22Rv1 (cell line): ENCODE data around the gene FOXO6.

Experiments used
- H3K27ac ChIP-seq: fragments of 450-650 bp; 2 replicates; pipeline ENCODE4 v1.5.1; 2017
- ZFX ChIP-seq: fragments of 450-650 bp; IDR thresholded peaks from 2 replicates; pipeline ENCODE4 v1.6.1; 2017; ENCODE audit warnings: antibody characterized with exemption, borderline replicate concordance
- TF ChIP-seq, protein P1 (sequence below): fragments of 450-650 bp; IDR thresholded peaks from 2 replicates; pipeline ENCODE4 v1.5.1; 2017; ENCODE audit warnings: mild to moderate bottlenecking

Gene FOXO6

DNA sequence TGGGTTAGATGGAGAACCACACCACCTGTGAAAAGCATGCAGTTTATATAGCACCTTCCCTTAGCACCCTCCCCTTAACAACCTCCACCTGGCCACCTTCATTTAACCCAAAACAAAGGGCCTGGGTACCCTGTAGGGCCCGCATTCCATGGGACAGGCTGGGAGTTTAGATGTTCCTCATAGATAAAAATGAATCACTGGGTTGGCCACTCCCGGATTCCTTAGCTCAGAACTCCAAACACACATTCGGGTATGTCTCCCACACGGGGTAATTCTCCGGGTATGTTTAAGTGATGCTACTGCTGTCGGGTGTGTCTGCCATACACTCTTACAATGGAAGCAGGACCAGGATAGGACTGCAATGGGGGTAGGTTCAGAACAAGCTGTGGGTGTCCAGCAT is 43.9 kb upstream of the FOXO6 start:
- H3K27ac ChIP-seq: no peak overlapping the region
- no peak for TF ChIP-seq ZFX
- TF ChIP-seq, protein P1, sequence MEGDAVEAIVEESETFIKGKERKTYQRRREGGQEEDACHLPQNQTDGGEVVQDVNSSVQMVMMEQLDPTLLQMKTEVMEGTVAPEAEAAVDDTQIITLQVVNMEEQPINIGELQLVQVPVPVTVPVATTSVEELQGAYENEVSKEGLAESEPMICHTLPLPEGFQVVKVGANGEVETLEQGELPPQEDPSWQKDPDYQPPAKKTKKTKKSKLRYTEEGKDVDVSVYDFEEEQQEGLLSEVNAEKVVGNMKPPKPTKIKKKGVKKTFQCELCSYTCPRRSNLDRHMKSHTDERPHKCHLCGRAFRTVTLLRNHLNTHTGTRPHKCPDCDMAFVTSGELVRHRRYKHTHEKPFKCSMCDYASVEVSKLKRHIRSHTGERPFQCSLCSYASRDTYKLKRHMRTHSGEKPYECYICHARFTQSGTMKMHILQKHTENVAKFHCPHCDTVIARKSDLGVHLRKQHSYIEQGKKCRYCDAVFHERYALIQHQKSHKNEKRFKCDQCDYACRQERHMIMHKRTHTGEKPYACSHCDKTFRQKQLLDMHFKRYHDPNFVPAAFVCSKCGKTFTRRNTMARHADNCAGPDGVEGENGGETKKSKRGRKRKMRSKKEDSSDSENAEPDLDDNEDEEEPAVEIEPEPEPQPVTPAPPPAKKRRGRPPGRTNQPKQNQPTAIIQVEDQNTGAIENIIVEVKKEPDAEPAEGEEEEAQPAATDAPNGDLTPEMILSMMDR: no peak

DNA sequence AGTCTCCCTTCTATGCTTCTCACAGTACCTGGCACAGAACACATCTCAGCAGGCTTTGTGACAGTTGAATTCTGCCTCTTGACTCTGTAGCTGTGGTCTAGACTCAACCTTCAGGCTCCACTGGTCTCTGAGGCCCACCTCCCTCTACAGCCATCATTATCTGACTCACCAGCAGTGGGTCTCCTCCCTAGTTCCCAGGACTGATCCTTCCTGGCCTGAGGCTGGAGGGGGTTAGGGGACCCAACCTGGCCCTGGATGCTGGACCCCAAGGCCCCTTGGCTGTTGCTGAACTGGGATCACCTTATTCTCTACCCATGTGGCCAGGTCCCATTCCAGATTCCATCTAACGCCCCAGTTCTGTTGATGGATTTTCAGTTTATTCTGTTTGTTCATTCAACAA is 43.1 kb upstream of the FOXO6 start:
- no peak for TF ChIP-seq ZFX
- TF ChIP-seq, protein P1: no peak

DNA sequence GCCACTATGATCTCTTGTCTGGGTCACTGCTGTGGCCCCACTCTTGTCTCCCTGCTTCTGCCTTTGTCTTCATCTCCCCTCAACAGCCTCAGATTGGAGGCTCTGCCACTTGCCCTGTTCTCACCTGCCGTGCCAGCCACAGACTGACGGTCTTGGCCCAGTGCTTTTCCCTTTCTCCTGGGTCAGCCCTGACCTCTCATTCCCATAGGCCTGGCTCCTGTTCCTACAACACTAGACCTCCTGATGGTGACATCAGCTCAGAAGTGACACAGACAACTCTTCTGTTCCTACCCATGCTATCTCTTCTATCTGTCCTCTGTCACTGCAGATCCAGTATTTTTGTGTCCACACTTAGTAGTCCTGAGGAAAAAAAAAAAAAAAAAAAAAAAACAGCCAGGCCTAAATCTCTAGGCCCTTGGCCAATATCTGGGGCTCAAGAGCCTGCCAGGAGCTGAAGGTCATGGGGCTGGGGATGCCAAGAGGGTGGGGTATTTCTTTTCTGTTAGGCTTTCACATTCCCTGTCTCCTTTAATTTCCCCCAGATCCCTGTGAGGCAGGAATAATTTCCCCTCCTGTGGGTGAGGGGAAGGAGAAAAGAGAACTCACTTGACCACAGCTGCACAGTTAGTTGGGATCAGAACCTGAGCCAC is 42.0 kb upstream of the FOXO6 start:
- no peak for TF ChIP-seq ZFX
- TF ChIP-seq, protein P1: no peak
- H3K27ac ChIP-seq: no peak overlapping the region

More for the DNA sequence above, 43.1 kb upstream of the FOXO6 start:
- no peak overlapping the region for H3K27ac ChIP-seq

DNA sequence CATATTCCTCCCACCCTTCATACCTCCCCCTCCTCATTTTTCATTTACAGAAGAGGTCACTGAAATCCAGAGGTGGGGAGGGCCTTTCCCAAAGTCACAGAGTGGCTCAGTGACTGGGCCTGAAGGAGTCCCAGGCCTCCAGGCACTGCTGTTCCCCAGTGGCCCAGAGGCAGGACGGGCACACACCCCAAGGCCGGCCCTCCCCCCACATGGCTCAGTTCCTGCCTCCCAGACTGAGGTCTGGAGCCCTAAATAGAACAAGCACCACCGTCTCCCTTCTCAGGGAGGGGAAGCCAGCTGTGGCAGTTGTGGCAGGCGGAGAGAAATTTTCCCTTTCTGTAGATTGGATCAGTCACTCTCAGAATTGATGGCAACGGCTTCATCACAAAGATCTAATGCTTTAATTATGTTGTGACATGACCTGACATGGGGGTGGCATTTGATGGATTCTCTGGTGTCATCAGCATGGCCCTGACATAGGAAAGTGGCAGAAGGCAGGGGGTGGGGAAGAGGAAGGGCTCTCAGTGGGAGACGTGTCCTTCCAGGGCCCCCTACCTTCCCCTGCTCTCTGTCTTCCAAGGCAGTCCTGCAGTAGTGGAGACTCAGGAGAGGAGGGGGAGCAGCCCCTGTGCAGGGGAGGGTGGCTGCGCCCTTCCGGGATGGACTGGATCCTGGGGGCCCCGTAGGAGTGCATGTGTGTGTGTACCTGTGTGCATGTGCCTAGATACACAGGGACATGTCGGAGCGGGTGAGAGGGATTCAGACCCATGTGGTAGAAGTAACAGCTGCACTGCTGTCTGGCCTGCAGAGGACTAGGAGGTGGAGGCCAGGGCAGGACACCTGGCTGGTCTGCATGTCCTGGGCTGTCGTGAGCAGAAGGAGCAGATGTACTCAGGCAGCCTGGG is 41.2 kb upstream of the FOXO6 start:
- no peak overlapping the region for H3K27ac ChIP-seq
- TF ChIP-seq ZFX: no peak
- TF ChIP-seq, protein P1: no peak

DNA sequence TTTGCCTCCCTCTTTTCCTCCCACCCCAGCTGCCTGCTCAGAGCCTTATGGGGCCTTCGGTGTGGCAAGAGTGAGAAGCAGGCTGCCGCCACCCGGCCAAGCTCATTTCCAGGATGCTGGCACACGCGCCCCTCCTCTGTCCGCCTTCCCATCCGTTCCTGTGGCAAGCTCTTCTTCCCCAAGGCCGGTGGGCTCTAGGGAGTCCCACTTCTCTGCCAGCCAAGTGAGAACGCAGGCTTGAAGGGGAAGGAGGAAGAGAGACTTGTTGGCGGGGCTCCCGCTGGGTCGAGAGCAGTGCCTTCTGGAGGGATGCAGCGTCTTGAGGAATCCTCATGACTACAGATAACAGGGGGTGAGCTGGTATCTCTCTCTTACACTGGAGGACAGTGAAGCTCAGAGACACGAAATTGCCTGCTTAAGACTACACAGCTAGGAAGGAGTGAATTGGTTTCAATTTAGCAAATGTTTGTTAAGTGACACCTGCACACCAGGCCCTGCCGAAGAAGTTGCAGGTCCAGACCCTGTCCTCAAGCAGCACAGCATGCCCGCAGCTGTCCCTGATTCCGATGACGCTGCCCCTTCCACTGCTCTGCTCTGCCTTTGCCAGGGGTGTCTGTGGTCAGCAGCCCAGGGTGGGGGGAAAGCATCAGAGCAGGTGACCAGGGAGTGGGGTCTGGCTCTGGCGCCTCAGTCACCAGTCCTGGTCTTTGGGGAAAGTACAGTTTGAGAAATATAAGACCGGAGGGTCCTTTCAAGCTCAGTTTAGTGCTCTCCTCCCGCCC is 40.1 kb upstream of the FOXO6 start:
- TF ChIP-seq ZFX: no peak
- TF ChIP-seq, protein P1: no peak
- H3K27ac ChIP-seq: no peak overlapping the region

DNA sequence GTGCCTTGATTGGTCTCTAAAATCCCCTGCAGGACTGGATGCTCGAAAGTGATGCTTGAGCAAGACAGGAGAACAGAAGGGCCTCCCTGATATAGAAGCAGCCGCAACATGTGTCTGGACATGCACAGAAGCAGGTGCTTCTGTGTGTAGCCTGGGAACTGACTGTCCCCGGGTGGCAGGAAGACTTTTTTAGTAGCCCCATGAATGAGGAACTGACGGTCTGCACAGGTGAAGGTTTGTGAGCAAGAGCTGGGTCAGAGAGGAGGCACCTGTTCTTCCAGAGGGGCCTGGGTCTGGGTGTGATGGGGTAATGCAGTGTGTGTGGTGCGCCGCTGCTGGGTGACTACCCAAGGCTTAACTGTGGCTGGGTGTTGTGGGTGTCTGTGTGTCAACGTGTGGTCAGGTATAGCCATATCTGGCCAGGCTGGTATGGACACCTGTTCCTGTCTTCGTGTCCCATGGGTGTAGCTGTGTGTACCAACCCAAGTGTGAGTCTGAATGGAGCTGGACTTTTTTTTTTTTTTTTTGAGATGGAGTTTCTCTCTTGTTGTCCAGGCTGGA is 39.1 kb upstream of the FOXO6 start:
- TF ChIP-seq, protein P1: no peak
- TF ChIP-seq ZFX: no peak
- H3K27ac ChIP-seq: no peak overlapping the region
